ENCODE measurements around the gene NKAIN4.

- TF ChIP-seq JUNB (IDR thresholded peaks at IDR 0.05; ENCODE audit: unreplicated experiment) = no peak
- no peak for TF ChIP-seq CTCF (conservative IDR thresholded peaks at IDR 0.05; ENCODE audit: low read depth in 2 of 2)
- TF ChIP-seq POLR2AphosphoS5 (IDR thresholded peaks at IDR 0.05; ENCODE audit: low read depth) = no peak
- no peak for TF ChIP-seq CREB1 (CRISPR knock-in tag; IDR thresholded peaks at IDR 0.05; ENCODE audit: low read depth)
- no peak for TF ChIP-seq EZH2 (IDR thresholded peaks at IDR 0.05; ENCODE audit: low read depth, unreplicated experiment)
- TF ChIP-seq EZH2phosphoT487 (IDR thresholded peaks at IDR 0.05; ENCODE audit: unreplicated experiment) = no peak
- TF ChIP-seq REST (IDR thresholded peaks at IDR 0.05; ENCODE audit: unreplicated experiment) = no peak
- no peak for TF ChIP-seq STAT1 (IDR thresholded peaks at IDR 0.05; ENCODE audit: unreplicated experiment)
- no peak for TF ChIP-seq ZNF462 (CRISPR knock-in tag; IDR thresholded peaks at IDR 0.05)
- no peak for TF ChIP-seq ETS1 (IDR thresholded peaks at IDR 0.05)
- TF ChIP-seq ZNF114 (CRISPR knock-in tag; IDR thresholded peaks at IDR 0.05) = no peak
- no peak for TF ChIP-seq NANOG (IDR thresholded peaks at IDR 0.05; ENCODE audit: borderline replicate concordance)
Observed at GRCh38 chr20:63284083-63284440, 29.8 kb upstream of the NKAIN4 start.
